Measurements from ENCODE around the gene SENP6. TPM values are rescaled to one million over a fixed set of nuclear protein-coding genes. Genes with fewer than 3 reads are reported as not detected.

Gene SENP6

GRCh38 chr6:75762063-75762462 lies 160.4 kb downstream of the SENP6 start:
- Histone ChIP-seq H2BK12ac (ENCODE audit: low read length in 2 of 2) (no peak overlapping the region), H3K14ac (ENCODE audit: low read length in 2 of 2) (no peak overlapping the region), H2BK120ac (ENCODE audit: low read depth, low read length) (no peak overlapping the region), H3K27me3 (ENCODE audit: control insufficient read depth in 1 of 2, insufficient read depth in 1 of 2, low read length in 2 of 2) (no peaks in the 10 kb centered on the region), H2AFZ (ENCODE audit: low read depth, low read length) (no peak overlapping the region), H2BK5ac (ENCODE audit: low read depth, low read length, poor library complexity, severe bottlenecking) (no peak overlapping the region), H3K9ac (ENCODE audit: low read length) (no peak overlapping the region), H2BK15ac (ENCODE audit: low read depth, poor library complexity, severe bottlenecking) (no peak overlapping the region), H3K4ac (ENCODE audit: low read depth in 1 of 2, low read length in 2 of 2) (no peak overlapping the region), H3K4me2 (ENCODE audit: low read length, poor library complexity, severe bottlenecking) (no peak overlapping the region), H3K18ac (ENCODE audit: low read depth in 1 of 2, low read length in 2 of 2) (no peak overlapping the region), H3K36me3 (ENCODE audit: control insufficient read depth in 1 of 2, insufficient read depth in 2 of 2, low read depth in 1 of 2, low read length in 2 of 2) (no peaks in the 10 kb centered on the region), H3K23ac (ENCODE audit: low read length in 2 of 2) (no peak overlapping the region), H3K79me1 (replicated peaks; ENCODE audit: low read length, poor library complexity, severe bottlenecking) (peaks cover 13% of the 10 kb centered on the region), H4K8ac (ENCODE audit: low read length) (no peak overlapping the region), H4K91ac (ENCODE audit: low read length) (no peak overlapping the region), H3K4me3 (ENCODE audit: insufficient read depth in 1 of 2, low read depth in 1 of 2, low read length in 2 of 2) (no peak overlapping the region), H2AK5ac (ENCODE audit: low read length, severe bottlenecking) (no peak overlapping the region), H3K4me1 (ENCODE audit: control insufficient read depth, insufficient read depth, low read depth, low read length) (peaks cover 7% of the 10 kb centered on the region), H3K9me3 (ENCODE audit: control insufficient read depth, low read length) (no peaks in the 10 kb centered on the region), H3K27ac (ENCODE audit: low read length, poor library complexity, severe bottlenecking) (no peak overlapping the region)
- no peak for DNase-seq
- 97% methylated on average over 6 of the region's 8 CpGs for WGBS

- DNase-seq: no peak
- Histone ChIP-seq H3K79me1 (replicated peaks; ENCODE audit: low read length, poor library complexity, severe bottlenecking) (peaks cover 26% of the 10 kb centered on the region), H3K18ac (ENCODE audit: low read depth in 1 of 2, low read length in 2 of 2) (no peak overlapping the region), H3K4ac (ENCODE audit: low read depth in 1 of 2, low read length in 2 of 2) (no peak overlapping the region), H3K14ac (ENCODE audit: low read length in 2 of 2) (no peak overlapping the region), H3K27me3 (ENCODE audit: control insufficient read depth in 1 of 2, insufficient read depth in 1 of 2, low read length in 2 of 2) (no peaks in the 10 kb centered on the region), H2AFZ (ENCODE audit: low read depth, low read length) (no peak overlapping the region), H3K4me1 (ENCODE audit: control insufficient read depth, insufficient read depth, low read depth, low read length) (peaks cover 3% of the 10 kb centered on the region), H3K9me3 (ENCODE audit: control insufficient read depth, low read length) (no peaks in the 10 kb centered on the region), H3K9ac (ENCODE audit: low read length) (no peak overlapping the region), H3K36me3 (ENCODE audit: control insufficient read depth in 1 of 2, insufficient read depth in 2 of 2, low read depth in 1 of 2, low read length in 2 of 2) (no peaks in the 10 kb centered on the region), H3K23ac (ENCODE audit: low read length in 2 of 2) (no peak overlapping the region), H3K4me2 (ENCODE audit: low read length, poor library complexity, severe bottlenecking) (no peak overlapping the region), H4K8ac (ENCODE audit: low read length) (no peak overlapping the region), H2BK15ac (ENCODE audit: low read depth, poor library complexity, severe bottlenecking) (no peak overlapping the region), H3K4me3 (ENCODE audit: insufficient read depth in 1 of 2, low read depth in 1 of 2, low read length in 2 of 2) (no peak overlapping the region), H2AK5ac (ENCODE audit: low read length, severe bottlenecking) (no peak overlapping the region), H2BK120ac (ENCODE audit: low read depth, low read length) (no peak overlapping the region), H3K27ac (ENCODE audit: low read length, poor library complexity, severe bottlenecking) (no peak overlapping the region), H4K91ac (ENCODE audit: low read length) (no peak overlapping the region), H2BK12ac (ENCODE audit: low read length in 2 of 2) (no peak overlapping the region), H2BK5ac (ENCODE audit: low read depth, low read length, poor library complexity, severe bottlenecking) (no peak overlapping the region)
These were observed 164.7 kb downstream of the SENP6 start for GRCh38 chr6:75766387-75766786.

Small RNA genes lying within 50 kb of the gene (small RNA-seq; reads per million reads assigned to genes)
- gene RNU6-1016P (ENCODE audit: low read depth) (not detected), gene RNU6-1338P (ENCODE audit: low read depth) (not detected), gene RNU6-155P (ENCODE audit: low read depth) (not detected)
